Adrenal gland (tissue), 12 donors: ENCODE results near the gene SLIT3. TPM values are rescaled to one million over a fixed set of nuclear protein-coding genes. Genes with fewer than 3 reads are reported as not detected.

Source experiments
- DNase-seq, 7 donors: peaks; one replicate each; pipeline ENCODE4 v3.0.0-alpha.2; 2019 to 2020
- H3K27ac ChIP-seq, 5 donors: fragments of 200-600 bp; sonication (generic) in 4 of 5; 1 replicate in 3 of 5; 2 replicates in 2 of 5; pipeline versions ENCODE4 v1.5.1 to v1.8.0; 2016 to 2020; ENCODE audit warnings: mild to moderate bottlenecking in 1 of 5
- H3K27me3 ChIP-seq: fragments of 200-600 bp; 2 replicates; pipeline ENCODE4 v1.8.0; 2021
- H3K36me3 ChIP-seq, 2 donors: fragments of 200-600 bp; replicated peaks in 1 of 2; 1 replicate in 1 of 2; 2 replicates in 1 of 2; pipeline versions ENCODE4 v1.5.1 to v1.8.0; 2018 to 2022
- H3K4me1 ChIP-seq, 2 donors: fragments of 200-600 bp; replicated peaks in 1 of 2; 1 replicate in 1 of 2; 2 replicates in 1 of 2; pipeline versions ENCODE4 v1.5.1 to v1.8.0; 2018 to 2021
- H3K4me3 ChIP-seq, 4 donors: fragments of 200-600 bp; sonication (generic) in 3 of 4; one replicate each; pipeline ENCODE4 v1.5.1; 2016 to 2018
- H3K9me3 ChIP-seq, 3 donors: fragments of 200-600 bp; sonication (generic) in 1 of 3; replicated peaks in 1 of 3; 1 replicate in 2 of 3; 2 replicates in 1 of 3; pipeline versions ENCODE4 v1.5.1 to v1.8.0; 2016 to 2021
- CTCF ChIP-seq, 6 experiments: fragments of 450-650 bp in 4 of 6; fragments of 200-600 bp in 2 of 6; sonication (generic) in 1 of 6; IDR thresholded peaks; 1 replicate in 5 of 6; 2 replicates in 1 of 6; pipeline versions ENCODE4 v1.5.1 to v1.8.0; 2016 to 2021; ENCODE audit warnings: antibody characterized with exemption in 6 of 6, mild to moderate bottlenecking in 2 of 6, moderate library complexity in 1 of 6
- POLR2A ChIP-seq, 2 donors: fragments of 450-650 bp; IDR thresholded peaks; one replicate each; pipeline ENCODE4 v1.6.1; 2017; ENCODE audit warnings: antibody characterized with exemption in 2 of 2, mild to moderate bottlenecking in 2 of 2, moderate library complexity in 1 of 2
- WGBS, 4 donors: extraction: QIAGEN DNeasy Blood & Tissue Kit in 2 of 4; methylation state at CpG; one replicate each; pipeline versions ENCODE4 v1.1.5 to v1.1.7; 2013 to 2017; 5-methylcytosine and 5-hydroxymethylcytosine counted together
- intact Hi-C, 2 donors: fragments of 100-400 bp; cut with DNase I; formaldehyde crosslinking; loops; one replicate each; pipeline versions ENCODE4 v1.14.1 to v1.15.0; 2022 to 2023
- polyA plus RNA-seq, 3 donors: library from polyadenylated mRNA; stranded (reverse); fragments of 200-250 nt in 2 of 3; fragments of 350-450 nt in 1 of 3; fragmentation: Illumina TruSeq in 1 of 3; extraction: RNeasy Lipid Tissue Mini Kit (QIAGEN cat#74804) in 1 of 3; gene quantifications; one replicate each; pipeline ENCODE4 v1.2.3, GENCODE V29; 2013 to 2014
- total RNA-seq, 9 donors: library from RNA; depleted of rRNA in 4 of 9; stranded (reverse); fragments of >200 nt in 4 of 9; fragments of 120-200 nt in 1 of 9; fragmentation: NEBNext Ultra II Directional in 1 of 9; extraction: Animal tissue kit (Norgen Biotek cat#: 25700) in 1 of 9; gene quantifications; one replicate each; pipeline versions ENCODE4 v1.1.0 to v1.2.4, GENCODE V29; 2013 to 2023
- donor health status: healthy with polysubstance abuse.
- donor health status: Bipolar disorder and iron deficiency.
- donor health status: DM: yes; HTN: yes; CAD: no.
- donor health status: DM: no; HTN: no; CAD: no.
- donor health status: DM: no; HTN: no; CAD: no.
- donor health status: DM: yes; HTN: yes; CAD: no.

Gene SLIT3
- total and polyA plus RNA-seq, 12 donors, result 10.0 to 94.1 (median 32.8) TPM

- Histone ChIP-seq H3K27ac (no peak overlapping the region), H3K4me1 (peaks cover 0 to 19% of the 10 kb centered on the region in 2 donors), H3K9me3 (peaks cover 0 to 5% (median 3%) of the 10 kb centered on the region in 3 donors), H3K36me3 (no peaks in the 10 kb centered on the region), H3K4me3 (no peak overlapping the region), H3K27me3 (no peaks in the 10 kb centered on the region)
- WGBS, 4 donors, result 63 to 81% (median 75%) methylated on average over 2 of the region's 2 CpGs
- TF ChIP-seq POLR2A (IDR thresholded peaks at IDR 0.05), result no peak
- no peak for TF ChIP-seq CTCF (IDR thresholded peaks at IDR 0.05)
- intact Hi-C loops, result no loop called here
- DNase-seq, result no peak
Observed at GRCh38 chr5:169154679-169155078, 146.3 kb downstream of the SLIT3 start.

GRCh38 chr5:169153405-169153804, 147.5 kb downstream of the SLIT3 start:
- Histone ChIP-seq H3K27ac (no peak overlapping the region), H3K27me3 (no peaks in the 10 kb centered on the region), H3K36me3 (no peaks in the 10 kb centered on the region), H3K4me3 (no peak overlapping the region), H3K9me3 (peaks cover 0 to 3% (median 1%) of the 10 kb centered on the region in 3 donors), H3K4me1 (peaks cover 0 to 19% of the 10 kb centered on the region in 2 donors)
- 50 to 61% (median 57%) methylated on average over 2 of the region's 2 CpGs for WGBS, 4 donors
- TF ChIP-seq POLR2A (IDR thresholded peaks at IDR 0.05) (no peak), CTCF (IDR thresholded peaks at IDR 0.05) (no peak)
- peak in 2 of 7 donors; percentile 25 to 26 for DNase-seq
- intact Hi-C loops, result no loop called here

GRCh38 chr5:169152946-169153345, 148.0 kb downstream of the SLIT3 start:
- Histone ChIP-seq H3K27ac (peak overlapping the region in 1 of 5 donors; percentile 47), H3K4me3 (no peak overlapping the region), H3K27me3 (no peaks in the 10 kb centered on the region), H3K4me1 (peaks cover 0 to 19% of the 10 kb centered on the region in 2 donors), H3K9me3 (peaks cover 0 to 3% (median 0%) of the 10 kb centered on the region in 3 donors), H3K36me3 (no peaks in the 10 kb centered on the region)
- DNase-seq, result no peak
- 74 to 85% (median 81%) methylated on average over 7 of the region's 7 CpGs for WGBS, 4 donors
- intact Hi-C loops, result no loop called here
- TF ChIP-seq POLR2A (IDR thresholded peaks at IDR 0.05) (no peak), CTCF (IDR thresholded peaks at IDR 0.05) (no peak)

- Histone ChIP-seq H3K27ac (peak overlapping the region in 1 of 5 donors; percentile 47), H3K9me3 (no peaks in the 10 kb centered on the region), H3K36me3 (no peaks in the 10 kb centered on the region), H3K27me3 (no peaks in the 10 kb centered on the region), H3K4me1 (peaks cover 0 to 19% of the 10 kb centered on the region in 2 donors), H3K4me3 (no peak overlapping the region)
- no peak for DNase-seq
- intact Hi-C loops, result no loop called here
- 74 to 84% (median 82%) methylated on average over 4 to 8 of the region's 8 CpGs for WGBS, 4 donors
- TF ChIP-seq CTCF (IDR thresholded peaks at IDR 0.05), result no peak
- TF ChIP-seq POLR2A (IDR thresholded peaks at IDR 0.05), result no peak
Observed at GRCh38 chr5:169152453-169152852, 148.5 kb downstream of the SLIT3 start.
